22Rv1 (cell line): ENCODE results near the gene HOXB7.

ENCODE experiments used
- ZFX ChIP-seq: fragments of 450-650 bp; IDR thresholded peaks from 2 replicates; pipeline ENCODE4 v1.6.1; 2017; ENCODE audit warnings: antibody characterized with exemption, borderline replicate concordance
- TF ChIP-seq, protein P1 (sequence below): fragments of 450-650 bp; IDR thresholded peaks from 2 replicates; pipeline ENCODE4 v1.5.1; 2017; ENCODE audit warnings: mild to moderate bottlenecking

DNA sequence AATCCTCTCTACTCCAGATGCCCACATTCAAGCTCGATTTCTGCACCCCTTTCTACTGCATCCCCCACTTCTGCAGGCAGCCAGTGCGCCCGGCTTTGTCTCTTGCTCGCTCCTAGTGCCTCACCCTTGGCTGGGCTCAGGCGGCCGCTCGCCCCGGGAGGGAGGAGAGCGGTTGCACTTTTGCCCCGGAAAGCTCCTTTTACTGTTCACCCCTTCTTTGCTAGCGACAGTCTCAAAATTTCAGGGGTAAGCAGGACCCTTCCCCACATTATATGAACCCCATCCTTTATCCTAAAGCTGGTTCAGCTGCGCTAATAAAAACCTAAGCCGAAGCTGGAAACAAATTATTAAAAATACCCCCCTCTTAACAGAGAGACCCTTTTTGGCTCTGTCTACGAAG lies 18.2 kb downstream of the HOXB7 start:
- TF ChIP-seq, protein P1, sequence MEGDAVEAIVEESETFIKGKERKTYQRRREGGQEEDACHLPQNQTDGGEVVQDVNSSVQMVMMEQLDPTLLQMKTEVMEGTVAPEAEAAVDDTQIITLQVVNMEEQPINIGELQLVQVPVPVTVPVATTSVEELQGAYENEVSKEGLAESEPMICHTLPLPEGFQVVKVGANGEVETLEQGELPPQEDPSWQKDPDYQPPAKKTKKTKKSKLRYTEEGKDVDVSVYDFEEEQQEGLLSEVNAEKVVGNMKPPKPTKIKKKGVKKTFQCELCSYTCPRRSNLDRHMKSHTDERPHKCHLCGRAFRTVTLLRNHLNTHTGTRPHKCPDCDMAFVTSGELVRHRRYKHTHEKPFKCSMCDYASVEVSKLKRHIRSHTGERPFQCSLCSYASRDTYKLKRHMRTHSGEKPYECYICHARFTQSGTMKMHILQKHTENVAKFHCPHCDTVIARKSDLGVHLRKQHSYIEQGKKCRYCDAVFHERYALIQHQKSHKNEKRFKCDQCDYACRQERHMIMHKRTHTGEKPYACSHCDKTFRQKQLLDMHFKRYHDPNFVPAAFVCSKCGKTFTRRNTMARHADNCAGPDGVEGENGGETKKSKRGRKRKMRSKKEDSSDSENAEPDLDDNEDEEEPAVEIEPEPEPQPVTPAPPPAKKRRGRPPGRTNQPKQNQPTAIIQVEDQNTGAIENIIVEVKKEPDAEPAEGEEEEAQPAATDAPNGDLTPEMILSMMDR, result no peak
- no peak for TF ChIP-seq ZFX
